HepG2 (cell line): ENCODE data around the gene SPIRE1. TPM values are rescaled to one million over a fixed set of nuclear protein-coding genes. Genes with fewer than 3 reads are reported as not detected.
A peak's percentile ranks its signal among the peaks of the same experiment; 100 is the strongest.

ENCODE experiments used
- ATAC-seq: fragments of 200-7000 bp; cut with Tn5 transposase; 3 replicates; pipeline ENCODE4 v1.9.1; 2020; ENCODE audit warnings: mild to moderate bottlenecking, moderate library complexity
- BruUV-seq: library from RNA; stranded (reverse); fragments of 400-500 nt; replicated peaks from 2 replicates; lab custom pipeline; 2021; lab: Mats Ljungman, UMichigan
- CTCF ChIA-PET: fragments of 300-600 bp; formaldehyde crosslinking; extraction: SDS; loops from one replicate; lab custom pipeline; 2021; ENCODE audit warnings: low total read pairs, inconsistent platforms, low intra/inter-chr PET ratio; lab: Yijun Ruan, JAX
- POLR2A ChIA-PET: fragments of 350-600 bp; sonication (Branson Sonifier 250); formaldehyde crosslinking; loops from one replicate; lab custom pipeline; 2020; ENCODE audit warnings: antibody characterized with exemption, inconsistent platforms; lab: Yijun Ruan, JAX
- DNase-seq: peaks from one replicate; pipeline ENCODE4 v3.0.0-alpha.2; 2015; ENCODE audit warnings: low spot score
- FAIRE-seq: peaks from 3 replicates; lab custom pipeline; 2011; peaks lifted over from hg19 to GRCh38; lab: Jason Lieb, UNC
- H2AFZ ChIP-seq: one replicate; pipeline ENCODE4 v1.6.1; 2011; ENCODE audit warnings: low read length, inconsistent platforms
- H3K27ac ChIP-seq: fragments of 300-600 bp; 3 replicates; pipeline ENCODE4 v1.8.0; 2011; ENCODE audit warnings: mixed run types, mild to moderate bottlenecking, mixed read lengths, low read length, inconsistent platforms; ENCODE audit not compliant: insufficient read depth; ENCODE audit errors: extremely low read length
- H3K27me3 ChIP-seq, 2 experiments: fragments of 200-600 bp in 1 of 2; 2 replicates in 1 of 2; 3 replicates in 1 of 2; pipeline versions ENCODE4 v1.6.0 to v1.8.0; 2011; ENCODE audit warnings: low read length in 2 of 2, mild to moderate bottlenecking in 2 of 2, moderate library complexity in 2 of 2, inconsistent platforms in 1 of 2; ENCODE audit not compliant: insufficient read depth in 2 of 2, control insufficient read depth in 1 of 2
- H3K36me3 ChIP-seq, 2 experiments: fragments of 200-600 bp in 1 of 2; replicated peaks in 1 of 2; 2 replicates in 1 of 2; 3 replicates in 1 of 2; pipeline versions ENCODE4 v1.5.1 to v1.8.0; 2011; ENCODE audit warnings: low read length in 2 of 2, inconsistent platforms in 1 of 2; ENCODE audit not compliant: insufficient read depth in 2 of 2, control insufficient read depth in 1 of 2
- H3K4me1 ChIP-seq: 2 replicates; pipeline ENCODE4 v1.5.1; 2012; ENCODE audit warnings: low read length, inconsistent platforms; ENCODE audit not compliant: insufficient read depth
- H3K4me2 ChIP-seq: 2 replicates; pipeline ENCODE4 v1.6.0; 2011; ENCODE audit warnings: low read depth, low read length, inconsistent platforms
- H3K4me3 ChIP-seq, 3 experiments: fragments of 200-600 bp in 1 of 3; sonication (generic), shearing (Covaris generic) in 1 of 3; replicated peaks in 1 of 3; 2 replicates each; pipeline ENCODE4 v1.5.1; 2011 to 2016; ENCODE audit warnings: low read length in 3 of 3, inconsistent platforms in 2 of 3, low read depth in 2 of 3, mild to moderate bottlenecking in 2 of 3, control low read depth in 1 of 3, mixed read lengths in 1 of 3; ENCODE audit not compliant: insufficient read depth in 1 of 3
- H3K79me2 ChIP-seq: one replicate; pipeline ENCODE4 v1.6.1; 2011; ENCODE audit warnings: low read length, inconsistent platforms; ENCODE audit not compliant: insufficient read depth
- H3K9ac ChIP-seq: 2 replicates; pipeline ENCODE4 v1.6.0; 2011; ENCODE audit warnings: mild to moderate bottlenecking, low read depth, low read length, inconsistent platforms; ENCODE audit not compliant: insufficient read depth
- H3K9me3 ChIP-seq: 2 replicates; pipeline ENCODE4 v1.5.1; 2012; ENCODE audit warnings: mild to moderate bottlenecking, low read length
- H4K20me1 ChIP-seq: 2 replicates; pipeline ENCODE4 v1.6.0; 2011; ENCODE audit warnings: inconsistent platforms, mild to moderate bottlenecking, low read length, moderate library complexity; ENCODE audit not compliant: insufficient read depth
- ATF7-NPFF ChIP-seq: sonication (generic); formaldehyde crosslinking; IDR thresholded peaks from 2 replicates; pipeline ENCODE4 v1.8.1; 2023; ENCODE audit warnings: mild to moderate bottlenecking, low read depth, missing genetic modification reagents, moderate library complexity
- FOXO1 ChIP-seq: sonication (generic); formaldehyde crosslinking; IDR thresholded peaks from 2 replicates; pipeline ENCODE4 v1.4.0; 2020; ENCODE audit warnings: missing genetic modification reagents
- HOXA3 ChIP-seq: sonication (generic); formaldehyde crosslinking; IDR thresholded peaks from 2 replicates; pipeline ENCODE4 v1.5.0; 2020; ENCODE audit warnings: missing genetic modification reagents
- KLF13 ChIP-seq: sonication (generic); formaldehyde crosslinking; IDR thresholded peaks from 2 replicates; pipeline ENCODE4 v1.4.0; 2020; ENCODE audit warnings: mild to moderate bottlenecking, missing genetic modification reagents
- SAP130 ChIP-seq: IDR thresholded peaks from 2 replicates; pipeline ENCODE4 v1.6.1; 2016; ENCODE audit warnings: low read depth
- SATB2 ChIP-seq: sonication (generic); formaldehyde crosslinking; IDR thresholded peaks from 2 replicates; pipeline ENCODE4 v1.5.0; 2020; ENCODE audit warnings: missing genetic modification reagents
- SNAI1 ChIP-seq: sonication (generic); formaldehyde crosslinking; IDR thresholded peaks from 2 replicates; pipeline ENCODE4 v1.5.0; 2020; ENCODE audit warnings: mild to moderate bottlenecking, missing genetic modification reagents, borderline replicate concordance
- SOX13 ChIP-seq, 3 experiments: fragments of 450-650 bp in 1 of 3; sonication (generic) in 1 of 3; formaldehyde crosslinking in 1 of 3; IDR thresholded peaks in 2 of 3; conservative IDR thresholded peaks in 1 of 3; 2 replicates each; pipeline versions ENCODE4 v1.5.0 to v1.6.1; 2016 to 2020; ENCODE audit warnings: antibody characterized with exemption in 1 of 3, mild to moderate bottlenecking in 1 of 3, missing compliant biosample characterization in 1 of 3, missing genetic modification reagents in 1 of 3, moderate library complexity in 1 of 3
- SOX5 ChIP-seq: IDR thresholded peaks from 2 replicates; pipeline ENCODE4 v1.6.1; 2016; ENCODE audit warnings: borderline replicate concordance
- SP1 ChIP-seq, 2 experiments: fragments of 450-650 bp in 1 of 2; sonication (generic) in 1 of 2; formaldehyde crosslinking in 1 of 2; IDR thresholded peaks; 2 replicates each; pipeline versions ENCODE4 v1.4.0 to v1.6.1; 2016 to 2020; ENCODE audit warnings: missing genetic modification reagents in 1 of 2
- TSC22D2 ChIP-seq: sonication (generic); formaldehyde crosslinking; IDR thresholded peaks from 2 replicates; pipeline ENCODE4 v1.5.1; 2020; ENCODE audit warnings: missing genetic modification reagents, mild to moderate bottlenecking, borderline replicate concordance
- WGBS: methylation state at CpG from one replicate; pipeline ENCODE4 v1.1.6; 2017; ENCODE audit warnings: low lambda C conversion rate; 5-methylcytosine and 5-hydroxymethylcytosine counted together
- in situ Hi-C: cut with HindIII; loops from 2 replicates; pipeline ENCODE4 v1.10.0; 2017; ENCODE audit warnings: low pct_unique_long_range_greater_than_20kb; ENCODE audit not compliant: extremely low pct_ligation_motif_present
- intact Hi-C: fragments of 100-400 bp; cut with micrococcal nuclease; formaldehyde crosslinking; loops from one replicate; pipeline ENCODE4 v1.10.0; 2022; ENCODE audit not compliant: unreplicated experiment
- polyA plus RNA-seq, 8 experiments: library from polyadenylated mRNA; depleted of rRNA in 3 of 8; stranded (reverse) in 7 of 8; unstranded in 1 of 8; fragments of >200 nt; fragmentation: Illumina TruSeq in 4 of 8; extraction: Trizol in 4 of 8; gene quantifications; 2 replicates each; pipeline versions ENCODE4 v1.2.1 to v1.2.3, GENCODE V29; 2011 to 2016; ENCODE audit warnings: low read depth in 4 of 8, missing spikeins in 1 of 8, mixed read lengths in 1 of 8; ENCODE audit not compliant: insufficient read depth in 1 of 8
- total RNA-seq, 5 experiments: library from RNA; depleted of rRNA; stranded (reverse); fragments of >200 nt; fragmentation: Illumina TruSeq; extraction: Trizol; gene quantifications; 2 replicates each; pipeline ENCODE4 v1.2.3, GENCODE V29; 2016; ENCODE audit warnings: low read depth in 1 of 5
- TF ChIP-seq, protein P1 (sequence below), 2 experiments: fragments of 450-650 bp in 1 of 2; sonication (generic) in 1 of 2; formaldehyde crosslinking in 1 of 2; IDR thresholded peaks; 2 replicates each; pipeline versions ENCODE4 v1.6.1 to v1.8.0; 2016 to 2022; ENCODE audit warnings: antibody characterized with exemption in 1 of 2, mild to moderate bottlenecking in 1 of 2, missing genetic modification reagents in 1 of 2

Gene SPIRE1
- total and polyA plus RNA-seq, 2 of the 13 experiments (the other 11 are each of a cell fraction or from before 2014, with no cell fraction given), result 9.9 to 21.3 TPM

DNA sequence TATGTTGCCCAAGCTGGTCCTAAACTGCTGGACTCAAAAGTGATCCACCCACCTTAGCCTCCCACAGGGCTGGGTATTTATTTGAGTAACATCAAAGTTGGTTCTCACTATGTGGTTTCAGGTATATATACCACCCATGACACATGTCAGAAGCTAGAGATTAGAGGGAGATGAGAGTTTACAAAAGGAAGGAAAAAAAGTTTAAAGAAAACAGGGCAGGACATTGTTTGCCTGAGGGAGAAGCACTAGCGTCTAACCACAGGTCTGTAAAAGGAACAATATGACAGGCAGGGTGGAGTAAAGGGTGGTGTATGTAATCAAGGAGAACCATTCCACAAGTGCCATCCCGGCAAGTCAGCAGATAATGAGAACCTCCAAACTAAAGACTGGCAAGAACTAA lies 36.1 kb upstream of the SPIRE1 start:
- no peak for FAIRE-seq
- in situ Hi-C loops (no loop called here), intact Hi-C loops (no loop called here)
- H3K4me1 ChIP-seq, result peaks cover 46% of the 10 kb centered on the region
- POLR2A ChIA-PET, result interaction anchor here (0.6 to 0.8 kb wide), 2 partner anchors 9 to 195 kb away, joined by 3 to 4 read pairs; partner anchors contain the start of genes CEP76 and PSMG2
- H4K20me1 ChIP-seq, result no peaks in the 10 kb centered on the region
- 40% methylated on average over 2 of the region's 2 CpGs for WGBS
- no peak for TF ChIP-seq KLF13 (CRISPR knock-in tag)
- TF ChIP-seq FOXO1 (CRISPR knock-in tag), result no peak
- no peak for TF ChIP-seq SNAI1 (CRISPR knock-in tag)
- TF ChIP-seq SOX13 (IDR thresholded peaks at IDR 0.05), result no peak
- TF ChIP-seq SOX13 (CRISPR knock-in tag; conservative IDR thresholded peaks at IDR 0.05 in 1 of 2, IDR thresholded peaks at IDR 0.05 in 1 of 2), result peak in 1 of 2 experiments; percentile 30; a peak in 1 of 4 replicates
- peak; percentile 49; the same call in 1 of the 2 replicates for TF ChIP-seq SOX5 (CRISPR knock-in tag)
- TF ChIP-seq SP1 (IDR thresholded peaks at IDR 0.05), result no peak
- TF ChIP-seq SP1 (CRISPR knock-in tag; IDR thresholded peaks at IDR 0.05), result no peak
- TF ChIP-seq ATF7-NPFF (CRISPR knock-in tag), result no peak
- TF ChIP-seq SAP130 (CRISPR knock-in tag), result 0 out of 2 replicates have a peak, but pooled peaks have one; percentile 21
- TF ChIP-seq TSC22D2 (CRISPR knock-in tag), result no peak
- TF ChIP-seq HOXA3, result no peak
- no peak for TF ChIP-seq SATB2 (CRISPR knock-in tag)
- TF ChIP-seq, protein P1, sequence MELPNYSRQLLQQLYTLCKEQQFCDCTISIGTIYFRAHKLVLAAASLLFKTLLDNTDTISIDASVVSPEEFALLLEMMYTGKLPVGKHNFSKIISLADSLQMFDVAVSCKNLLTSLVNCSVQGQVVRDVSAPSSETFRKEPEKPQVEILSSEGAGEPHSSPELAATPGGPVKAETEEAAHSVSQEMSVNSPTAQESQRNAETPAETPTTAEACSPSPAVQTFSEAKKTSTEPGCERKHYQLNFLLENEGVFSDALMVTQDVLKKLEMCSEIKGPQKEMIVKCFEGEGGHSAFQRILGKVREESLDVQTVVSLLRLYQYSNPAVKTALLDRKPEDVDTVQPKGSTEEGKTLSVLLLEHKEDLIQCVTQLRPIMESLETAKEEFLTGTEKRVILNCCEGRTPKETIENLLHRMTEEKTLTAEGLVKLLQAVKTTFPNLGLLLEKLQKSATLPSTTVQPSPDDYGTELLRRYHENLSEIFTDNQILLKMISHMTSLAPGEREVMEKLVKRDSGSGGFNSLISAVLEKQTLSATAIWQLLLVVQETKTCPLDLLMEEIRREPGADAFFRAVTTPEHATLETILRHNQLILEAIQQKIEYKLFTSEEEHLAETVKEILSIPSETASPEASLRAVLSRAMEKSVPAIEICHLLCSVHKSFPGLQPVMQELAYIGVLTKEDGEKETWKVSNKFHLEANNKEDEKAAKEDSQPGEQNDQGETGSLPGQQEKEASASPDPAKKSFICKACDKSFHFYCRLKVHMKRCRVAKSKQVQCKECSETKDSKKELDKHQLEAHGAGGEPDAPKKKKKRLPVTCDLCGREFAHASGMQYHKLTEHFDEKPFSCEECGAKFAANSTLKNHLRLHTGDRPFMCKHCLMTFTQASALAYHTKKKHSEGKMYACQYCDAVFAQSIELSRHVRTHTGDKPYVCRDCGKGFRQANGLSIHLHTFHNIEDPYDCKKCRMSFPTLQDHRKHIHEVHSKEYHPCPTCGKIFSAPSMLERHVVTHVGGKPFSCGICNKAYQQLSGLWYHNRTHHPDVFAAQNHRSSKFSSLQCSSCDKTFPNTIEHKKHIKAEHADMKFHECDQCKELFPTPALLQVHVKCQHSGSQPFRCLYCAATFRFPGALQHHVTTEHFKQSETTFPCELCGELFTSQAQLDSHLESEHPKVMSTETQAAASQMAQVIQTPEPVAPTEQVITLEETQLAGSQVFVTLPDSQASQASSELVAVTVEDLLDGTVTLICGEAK (IDR thresholded peaks at IDR 0.05), result no peak
- TF ChIP-seq, protein P1 (CRISPR knock-in tag; IDR thresholded peaks at IDR 0.05), result no peak
- TF ChIP-seq, all 625 proteins: peak for 3
- CTCF ChIA-PET, result no interaction called here
- H3K36me3 ChIP-seq, result peaks cover 3 to 17% of the 10 kb centered on the region in 2 experiments; a peak in 4 of 5 replicates
- ATAC-seq (peak; percentile 37; the same call in 2 of the 3 replicates), DNase-seq (peak; percentile 55)
- H3K79me2 ChIP-seq, result peaks cover 8% of the 10 kb centered on the region
- H3K9me3 ChIP-seq, result no peaks in the 10 kb centered on the region
- H3K27ac ChIP-seq, result no peak overlapping the region
- H3K9ac ChIP-seq, result no peak overlapping the region
- no TSS peak for BruUV-seq
- no peak overlapping the region for H3K4me2 ChIP-seq
- H2AFZ ChIP-seq, result no peak overlapping the region
- no peaks in the 10 kb centered on the region for H3K27me3 ChIP-seq
- no peak overlapping the region for H3K4me3 ChIP-seq
